Stimulated activated CD8-positive, alpha-beta memory T cell treated with anti-CD3 and anti-CD28 coated beads, Interleukin-15, amount 100 ng/mL, for 4 hours (primary cell): ENCODE measurements around the gene TEX50.
"Not testable (repeated sequence)": the region's sequence is repeated elsewhere in the genome, so short reads cannot be mapped to it uniquely, and the experiment has no call there.

Experiments
- DNase-seq, 2 donors: peaks; one replicate each; pipeline ENCODE4 v3.0.0-alpha.2; 2020; ENCODE audit warnings: low read depth in 2 of 2

TEX50 gene

GRCh38 chr1:173635116-173635515 lies at the start of gene TEX50:
TEX50 (plus strand) TSS chr1:173635338; CDS start chr1:173635522, 184 bp downstream.
- DNase-seq = no peak

- DNase-seq = no peak
Measured at GRCh38 chr1:173590557-173590956, 44.6 kb upstream of the TEX50 start.

- not testable (repeated sequence) for DNase-seq
Measured at GRCh38 chr1:173591138-173591537, 44.0 kb upstream of the TEX50 start.

DNA sequence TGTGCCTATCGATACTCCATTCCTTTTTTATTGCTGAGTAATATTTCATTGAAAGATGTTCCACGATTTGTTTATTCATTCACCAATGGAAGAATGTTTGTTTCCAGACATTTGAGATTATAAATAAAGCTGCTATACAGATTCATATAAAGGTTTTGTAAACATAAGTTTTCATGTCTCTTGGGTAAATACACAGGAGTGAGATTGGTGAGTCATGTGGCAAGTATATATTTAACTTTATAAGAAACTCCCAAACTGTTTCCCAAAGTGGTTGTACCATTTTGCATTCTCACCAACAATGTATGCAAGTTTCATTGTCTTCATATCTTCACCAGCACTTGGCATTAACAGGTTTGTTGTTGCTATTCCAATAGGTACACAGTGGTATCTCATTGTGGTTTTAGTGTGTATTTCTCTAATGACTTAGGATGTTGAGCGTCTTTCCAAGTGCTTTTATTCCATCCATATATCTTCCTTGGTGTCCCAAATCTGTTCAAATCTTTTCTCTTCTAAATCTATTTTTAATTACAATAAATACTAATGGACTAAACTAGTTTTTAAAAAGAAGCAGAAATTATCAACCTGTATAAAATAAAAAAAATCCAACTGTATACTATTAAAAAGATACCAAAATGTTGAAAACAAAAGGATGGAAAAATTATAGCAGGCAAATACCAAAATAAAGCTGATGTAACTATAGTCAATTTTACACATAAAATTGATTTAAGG lies 38.9 kb upstream of the TEX50 start:
- DNase-seq = no peak

GRCh38 chr1:173601588-173601987 lies 33.5 kb upstream of the TEX50 start:
- DNase-seq = no peak

DNA sequence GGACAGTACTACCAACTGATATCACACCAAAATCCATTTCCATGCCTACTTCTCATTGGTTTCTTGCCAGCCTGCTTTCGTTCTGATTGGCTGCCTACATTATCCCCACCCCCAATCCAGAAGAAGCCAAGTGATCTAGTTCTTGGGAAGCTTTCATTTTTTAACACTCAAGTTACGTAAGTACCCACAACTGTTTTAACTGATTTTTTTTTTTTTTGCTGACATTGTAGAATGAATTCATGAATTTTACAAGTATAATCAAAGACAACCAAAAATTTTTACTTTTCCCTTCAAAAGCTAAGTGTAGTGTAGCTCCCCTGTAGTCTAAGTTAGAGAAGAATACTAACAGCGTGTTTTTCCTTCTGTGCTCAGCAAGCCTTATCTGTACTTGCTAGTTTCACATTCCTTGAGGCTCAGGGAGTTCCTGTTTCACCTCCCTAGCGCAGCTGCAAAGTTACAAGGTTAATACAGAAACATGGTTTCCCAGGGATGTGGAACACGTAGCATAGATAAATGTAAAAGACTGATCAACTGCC lies 32.0 kb upstream of the TEX50 start, which contains the start of gene SLC9C2:
SLC9C2 (minus strand) TSS at position 17 of the 536 bp plus-strand sequence. CDS start 1,296 bp downstream, outside the sequence.
- DNase-seq = no peak

DNA sequence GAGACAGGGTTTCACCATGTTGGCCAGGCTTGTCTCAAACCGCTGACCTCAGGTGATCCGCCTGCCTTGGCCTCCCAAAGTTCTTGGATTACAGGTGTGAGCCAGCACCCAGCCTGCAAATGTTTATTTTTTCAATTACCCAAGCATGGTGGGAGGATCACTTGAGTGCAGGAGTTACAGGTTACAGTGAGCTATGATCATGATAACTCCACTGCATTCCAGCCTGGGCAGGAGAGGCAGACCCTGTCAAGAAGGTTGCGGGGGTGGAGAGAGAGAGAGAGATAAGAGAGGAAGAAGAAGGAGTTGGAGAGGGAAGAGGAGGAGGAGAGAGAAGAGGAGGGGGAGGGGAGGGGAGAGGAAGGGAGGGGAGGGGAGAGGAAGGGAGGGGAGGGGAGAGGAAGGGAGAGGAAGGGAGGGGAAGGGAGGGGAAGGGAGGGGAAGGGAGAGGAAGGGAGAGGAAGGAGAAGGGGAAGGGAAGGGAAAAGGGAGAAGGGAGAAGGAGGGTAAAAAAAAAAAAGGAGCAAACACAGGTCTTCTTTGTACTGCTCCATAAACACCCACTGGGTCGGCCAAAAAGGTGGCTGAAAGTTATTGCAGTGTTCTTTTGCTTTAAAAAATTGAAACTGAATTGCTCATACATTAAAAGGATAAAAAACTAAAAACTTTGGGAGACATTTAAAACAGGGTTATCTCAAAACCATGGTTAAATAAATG lies 26.5 kb upstream of the TEX50 start:
- DNase-seq = no peak

DNA sequence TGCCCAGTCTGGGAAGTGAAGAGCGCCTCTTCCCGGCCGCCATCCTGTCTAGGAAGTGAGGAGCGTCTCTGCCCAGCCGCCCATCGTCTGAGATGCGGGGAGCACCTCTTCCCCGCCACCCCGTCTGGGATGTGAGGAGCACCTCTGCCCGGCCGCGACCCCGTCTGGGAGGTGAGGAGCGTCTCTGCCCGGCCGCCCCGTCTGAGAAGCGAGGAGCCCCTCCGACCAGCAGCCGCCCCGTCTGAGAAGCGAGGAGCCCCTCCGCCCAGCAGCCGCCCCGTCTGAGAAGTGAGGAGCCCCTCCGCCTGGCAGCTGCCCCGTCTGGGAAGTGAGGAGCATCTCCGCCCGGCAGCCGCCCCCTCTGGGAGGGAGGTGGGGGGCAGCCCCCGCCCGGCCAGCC lies 22.1 kb upstream of the TEX50 start:
- not testable (repeated sequence) for DNase-seq

DNA sequence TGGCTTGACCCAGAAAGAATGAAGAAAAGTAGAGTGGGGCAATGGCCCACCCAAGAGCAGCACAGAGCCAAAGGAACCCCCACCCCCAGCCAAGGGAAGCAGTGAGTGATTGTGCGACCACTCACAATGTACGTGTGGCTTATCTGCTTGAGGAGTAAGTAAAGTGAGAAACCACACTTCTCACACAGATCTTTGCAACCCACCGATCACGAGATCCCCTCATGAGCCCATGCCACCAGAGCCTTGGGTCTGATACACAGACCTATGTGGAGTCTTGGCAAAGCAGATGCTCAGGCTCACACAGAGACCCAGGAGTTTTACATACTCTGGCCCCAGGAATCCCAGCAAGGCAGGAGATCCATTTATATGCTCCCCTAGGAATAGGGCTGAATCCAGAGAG lies 18.3 kb upstream of the TEX50 start:
- DNase-seq = no peak

GRCh38 chr1:173627269-173627668 lies 7.9 kb upstream of the TEX50 start:
- DNase-seq = no peak

DNA sequence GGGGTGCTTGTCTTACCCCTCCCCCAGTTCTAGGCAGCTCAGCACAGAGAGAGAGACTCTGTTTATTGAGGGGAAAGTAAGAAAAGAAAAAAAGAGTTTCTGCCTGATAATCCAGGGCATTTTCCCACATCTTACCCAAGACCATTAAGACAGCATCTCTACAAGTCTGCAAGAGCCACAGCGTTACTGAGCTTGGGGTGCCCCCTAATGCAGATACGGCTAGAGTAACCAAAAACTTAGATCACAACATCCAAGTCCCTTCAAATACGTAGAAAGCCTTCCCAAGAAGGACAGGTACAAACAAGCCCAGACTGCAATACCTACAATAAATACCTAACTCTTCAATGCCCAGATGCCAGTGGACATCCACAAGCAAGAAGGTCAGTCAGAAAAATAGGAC lies 6.2 kb upstream of the TEX50 start:
- DNase-seq = no peak

DNA sequence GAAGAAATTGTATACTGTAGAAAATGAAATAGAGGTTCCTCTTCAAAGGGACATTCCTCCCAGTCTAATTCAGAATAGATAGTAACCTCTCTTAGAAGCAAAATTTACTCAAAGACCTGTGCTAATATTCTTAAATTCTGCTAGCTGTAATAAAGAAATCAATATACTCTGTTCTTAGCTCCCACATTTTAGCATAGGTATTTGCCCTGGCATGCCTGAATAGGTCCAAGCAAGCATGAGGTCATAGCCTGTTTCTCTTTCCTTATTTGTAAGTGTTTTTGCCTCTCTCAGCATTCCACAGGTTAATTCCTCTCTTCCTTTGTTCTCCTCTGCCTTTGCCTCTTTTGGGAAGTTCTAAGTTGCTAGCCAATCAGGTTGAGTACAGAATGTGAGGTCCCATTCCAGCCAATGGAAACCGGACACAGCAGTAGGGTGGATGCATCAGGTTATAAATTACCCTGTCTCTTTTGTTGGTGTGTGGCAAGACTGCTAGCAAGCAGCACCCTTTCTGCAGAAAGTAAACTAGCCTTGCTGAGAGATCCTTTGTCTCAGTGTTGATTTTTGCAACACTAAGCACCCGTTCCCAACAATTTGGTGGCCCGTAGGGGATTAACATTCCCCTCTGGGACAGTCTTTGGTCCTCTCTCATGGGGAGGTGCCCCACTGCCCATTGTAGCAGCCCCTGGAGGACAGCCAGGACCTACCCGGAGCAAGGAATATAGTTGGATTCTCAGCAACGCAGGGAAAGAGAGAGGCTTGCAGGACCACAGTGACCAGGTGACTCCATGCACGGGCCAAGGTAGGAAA lies 2.3 kb downstream of the TEX50 start:
- DNase-seq = not testable (repeated sequence)

- DNase-seq = no peak
Measured at GRCh38 chr1:173638043-173639021, 3.2 kb downstream of the TEX50 start.

GRCh38 chr1:173639102-173639501 lies 4.0 kb downstream of the TEX50 start:
- DNase-seq = no peak

DNA sequence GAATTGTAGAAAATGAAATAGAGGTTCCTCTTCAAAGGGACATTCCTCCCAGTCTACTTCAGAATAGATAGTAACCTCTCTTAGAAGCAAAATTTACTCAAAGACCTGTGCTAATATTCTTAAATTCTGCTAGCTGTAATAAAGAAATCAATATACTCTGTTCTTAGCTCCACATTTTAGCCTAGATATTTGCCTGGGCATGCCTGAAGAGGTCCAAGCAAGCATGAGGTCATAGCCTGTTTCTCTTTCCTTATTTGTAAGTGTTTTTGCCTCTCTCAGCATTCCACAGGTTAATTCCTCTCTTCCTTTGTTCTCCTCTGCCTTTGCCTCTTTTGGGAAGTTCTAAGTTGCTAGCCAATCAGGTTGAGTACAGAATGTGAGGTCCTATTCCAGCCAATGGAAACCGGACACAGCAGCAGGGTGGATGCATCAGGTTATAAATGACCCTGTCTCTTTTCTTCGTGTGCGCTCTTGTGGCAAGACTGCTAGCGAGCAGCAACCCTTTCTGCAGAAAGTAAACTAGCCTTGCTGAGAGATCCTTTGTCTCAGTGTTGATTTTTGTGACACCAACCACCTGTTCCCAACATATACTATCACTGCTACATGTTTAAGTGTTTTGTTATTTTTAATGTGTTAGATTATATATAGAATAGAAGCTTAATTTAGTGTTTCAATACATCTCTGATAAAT lies 7.5 kb downstream of the TEX50 start:
- not testable (repeated sequence) for DNase-seq

- DNase-seq = no peak
Measured at GRCh38 chr1:173646656-173647055, 11.5 kb downstream of the TEX50 start.

DNA sequence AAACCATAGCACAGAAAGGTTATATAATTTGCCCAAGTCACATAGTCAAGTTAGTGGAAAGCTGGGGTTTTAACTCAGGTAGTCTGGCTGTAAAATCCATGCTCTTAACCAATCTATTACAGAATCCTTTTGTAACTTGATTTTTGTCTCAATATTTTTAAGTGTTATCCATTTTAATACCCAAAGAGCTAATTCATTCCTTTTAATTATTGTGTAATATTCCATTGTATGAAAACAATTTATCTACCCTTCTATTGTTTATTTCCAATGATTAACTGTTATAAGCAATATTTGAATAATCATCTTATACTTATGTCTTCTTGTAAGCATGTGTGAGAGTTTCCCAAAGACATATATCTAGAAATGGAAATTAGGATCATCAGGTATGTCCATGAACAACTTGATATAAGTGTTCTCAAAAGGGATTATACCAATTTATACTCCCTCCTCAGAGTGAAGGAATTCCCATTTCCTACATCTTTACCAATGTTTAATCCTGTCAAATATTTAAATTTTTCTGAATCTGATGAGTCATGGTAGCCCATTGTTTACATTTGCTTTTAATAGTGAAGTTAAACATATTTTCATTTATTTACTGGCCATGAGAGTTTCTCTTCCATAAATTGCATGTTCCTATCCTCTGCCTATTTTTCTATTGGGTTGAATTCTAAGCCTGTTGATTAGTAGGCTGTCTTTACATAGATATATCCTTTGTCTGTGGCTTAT lies 13.9 kb downstream of the TEX50 start:
- no peak for DNase-seq

DNA sequence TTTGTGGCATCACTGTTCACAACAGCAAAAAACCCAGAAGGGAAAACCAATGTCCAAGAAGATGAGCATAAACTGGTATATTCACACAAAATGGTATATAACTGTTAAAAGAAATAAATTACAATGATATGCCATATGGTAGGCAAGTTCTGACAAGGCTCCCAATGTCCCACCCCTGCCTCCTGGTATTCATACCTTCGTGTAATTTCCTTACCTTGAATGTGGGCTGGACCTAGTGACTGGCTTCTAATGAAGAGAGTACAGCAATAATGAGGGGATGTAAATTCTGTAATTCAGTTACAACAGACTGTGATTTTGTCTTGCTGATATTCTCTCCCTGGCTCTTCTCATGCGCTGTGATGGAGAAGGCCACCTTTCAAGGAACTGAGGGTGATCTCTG lies 25.2 kb downstream of the TEX50 start:
- no peak for DNase-seq

DNA sequence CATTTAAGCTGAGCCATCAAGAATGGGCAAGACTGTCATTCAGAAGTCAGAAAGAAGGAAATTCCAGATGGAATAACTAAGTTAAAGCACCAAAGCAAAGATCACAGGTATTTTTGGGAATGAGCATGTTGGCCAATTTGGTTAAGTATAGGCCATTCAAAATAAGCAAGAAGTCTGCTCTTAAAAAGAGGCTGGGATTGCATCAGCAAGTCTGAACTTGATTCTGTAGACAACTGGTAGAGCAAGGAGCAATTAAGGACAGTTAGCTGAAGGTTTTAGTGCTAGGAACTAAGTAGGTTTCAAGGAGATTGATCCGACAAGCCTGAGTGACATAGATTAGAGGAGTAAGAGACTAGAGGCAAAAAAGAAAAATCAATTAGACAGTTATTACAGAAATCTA lies 26.1 kb downstream of the TEX50 start:
- DNase-seq = no peak

DNA sequence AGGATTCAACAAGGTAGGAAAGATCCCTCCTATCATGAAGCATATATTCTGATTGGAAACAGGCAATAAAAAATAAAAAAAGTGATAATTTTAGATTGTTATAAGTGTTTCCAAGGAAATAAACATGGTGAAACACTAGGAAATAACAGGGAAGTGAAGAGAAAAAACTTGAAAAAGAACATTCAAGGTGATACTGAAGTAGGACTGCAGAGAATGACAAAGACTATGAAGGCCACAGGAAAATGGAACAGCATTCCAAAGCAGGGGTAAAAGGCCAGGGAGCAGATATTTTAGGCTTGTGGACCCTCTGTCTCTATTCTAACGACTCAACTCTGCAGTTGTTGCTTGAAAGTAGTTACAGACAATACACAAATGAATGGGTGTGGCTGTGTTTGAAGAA lies 26.6 kb downstream of the TEX50 start:
- DNase-seq = no peak
